Vagina (tissue), 2 donors: ENCODE data around the gene ATG4D.

Experiments used
- CTCF ChIP-seq, 3 experiments: fragments of 450-650 bp in 2 of 3; fragments of 200-600 bp in 1 of 3; sonication (generic) in 1 of 3; IDR thresholded peaks; one replicate each; pipeline ENCODE4 v1.5.1; 2017 to 2019; ENCODE audit warnings: antibody characterized with exemption in 3 of 3, mild to moderate bottlenecking in 2 of 3, moderate library complexity in 2 of 3
- POLR2A ChIP-seq, 2 donors: fragments of 450-650 bp; IDR thresholded peaks; one replicate each; pipeline ENCODE4 v1.6.1; 2017; ENCODE audit warnings: antibody characterized with exemption in 2 of 2, mild to moderate bottlenecking in 2 of 2, moderate library complexity in 2 of 2

DNA sequence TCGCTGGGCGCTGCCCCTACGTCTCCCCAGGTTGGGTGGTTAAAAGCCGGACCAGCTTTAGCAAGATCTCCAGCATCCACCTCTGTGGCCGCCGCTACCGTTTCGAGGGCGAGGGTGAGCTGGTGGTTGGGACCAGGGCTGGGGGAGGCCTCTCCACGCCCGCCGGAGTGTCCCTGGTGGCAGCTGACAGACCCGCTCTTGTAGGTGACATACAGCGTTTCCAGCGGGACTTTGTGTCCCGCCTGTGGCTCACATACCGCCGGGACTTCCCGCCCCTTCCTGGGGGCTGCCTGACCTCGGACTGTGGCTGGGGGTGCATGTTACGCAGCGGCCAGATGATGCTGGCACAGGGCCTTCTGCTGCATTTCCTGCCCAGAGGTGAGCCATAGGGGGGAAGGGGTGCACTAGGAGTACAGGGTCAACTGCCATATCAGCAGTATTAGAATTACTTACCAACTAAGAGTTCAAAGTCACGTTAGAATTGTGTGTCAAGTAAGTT lies 1.1 kb downstream of the ATG4D start:
- TF ChIP-seq CTCF (IDR thresholded peaks at IDR 0.05) = no peak
- no peak for TF ChIP-seq POLR2A (IDR thresholded peaks at IDR 0.05)
